ENCODE results near the gene MRPL54. TPM values are rescaled to one million over a fixed set of nuclear protein-coding genes. Genes with fewer than 3 reads are reported as not detected.

MRPL54 gene
- 33.9 TPM for total RNA-seq

GRCh38 chr19:3762501-3763459 lies at the start of gene MRPL54:
Gene MRPL54, plus strand, starts transcription at chr19:3762682. Its CDS starts 19 bp downstream, at chr19:3762701.

GRCh38 chr19:3761382-3762129 lies 926 bp upstream of the MRPL54 start, which contains the start of gene APBA3:
Gene APBA3, minus strand, starts transcription at chr19:3761692. Its CDS starts 1,428 bp downstream, at chr19:3760264.

GRCh38 chr19:3771906-3772455 lies 9.5 kb downstream of the MRPL54 start, which contains the start of gene RAX2:
Gene RAX2, minus strand, starts transcription at chr19:3772228. Its CDS starts 486 bp downstream, at chr19:3771742.

GRCh38 chr19:3785938-3786824 lies 23.7 kb downstream of the MRPL54 start, which contains the start of gene MATK:
Gene MATK, minus strand, starts transcription at chr19:3786381. Its CDS starts 1,246 bp downstream, at chr19:3785135.

Small RNA genes lying within 50 kb of the gene (small RNA-seq; reads per million reads assigned to genes)
- gene AC005777.1 (ENCODE audit: low replicate concordance) = not detected

Other genes with a start within 250 kb of the MRPL54 start
- 1.8 TPM for gene TEKTIP1, start 223.5 kb upstream of the MRPL54 start, total RNA-seq
- 55.8 TPM for gene MFSD12, start 205.1 kb upstream of the MRPL54 start, total RNA-seq
- 84.6 TPM for gene HMG20B, start 189.7 kb upstream of the MRPL54 start, total RNA-seq
- 1.3 TPM for gene GIPC3, start 177.2 kb upstream of the MRPL54 start, total RNA-seq
- gene TBXA2R, start 155.8 kb upstream of the MRPL54 start, total RNA-seq = 5.6 TPM
- gene CACTIN, start 135.9 kb upstream of the MRPL54 start, total RNA-seq = 31.2 TPM
- gene PIP5K1C, start 62.2 kb upstream of the MRPL54 start, total RNA-seq = 24.3 TPM
- gene TJP3, start 54.3 kb upstream of the MRPL54 start, total RNA-seq = 18.3 TPM
- 45.2 TPM for gene APBA3, start 990 bp upstream of the MRPL54 start, total RNA-seq
- 0.06 TPM for gene RAX2, start 9.5 kb downstream of the MRPL54 start, total RNA-seq
- gene MATK, start 23.7 kb downstream of the MRPL54 start, total RNA-seq = 1.3 TPM
- 0.41 TPM for gene ZFR2, start 106.4 kb downstream of the MRPL54 start, total RNA-seq
- gene ATCAY, start 118.0 kb downstream of the MRPL54 start, total RNA-seq = 0.53 TPM
- gene NMRK2, start 170.4 kb downstream of the MRPL54 start, total RNA-seq = 4.7 TPM
- 71.5 TPM for gene DAPK3, start 208.4 kb downstream of the MRPL54 start, total RNA-seq
- 2,441 TPM for gene EEF2, start 222.8 kb downstream of the MRPL54 start, total RNA-seq
- 34.2 TPM for gene PIAS4, start 245.1 kb downstream of the MRPL54 start, total RNA-seq

Data from metanephros (tissue), 2 donors.